GM19025 (cell line): ENCODE measurements around the gene ATRIP.

Experiments
- ATAC-seq: cut with Tn5 transposase; IDR thresholded peaks from one replicate; pipeline ENCODE4 v1.9.1; 2021; ENCODE audit warnings: mild to moderate bottlenecking, low read depth, moderate library complexity; ENCODE audit not compliant: unreplicated experiment

The ATRIP gene

GRCh38 chr3:48422681-48423080 lies 23.9 kb upstream of the ATRIP start:
- ATAC-seq, result no peak

- no peak for ATAC-seq
Observed at GRCh38 chr3:48423241-48423882, 23.2 kb upstream of the ATRIP start.

- no peak for ATAC-seq
Observed at GRCh38 chr3:48423883-48424695, 22.4 kb upstream of the ATRIP start.

GRCh38 chr3:48425281-48425812 lies 21.2 kb upstream of the ATRIP start:
- ATAC-seq, result no peak

GRCh38 chr3:48426401-48426909 lies 20.1 kb upstream of the ATRIP start:
- ATAC-seq, result no peak

GRCh38 chr3:48426944-48427629 lies 19.4 kb upstream of the ATRIP start:
- ATAC-seq, result no peak

GRCh38 chr3:48427630-48427962 lies 18.9 kb upstream of the ATRIP start:
- ATAC-seq, result no peak

- ATAC-seq, result no peak
Observed at GRCh38 chr3:48428088-48428571, 18.4 kb upstream of the ATRIP start.

- no peak for ATAC-seq
Observed at GRCh38 chr3:48428572-48429316, 17.8 kb upstream of the ATRIP start.

- no peak for ATAC-seq
Observed at GRCh38 chr3:48429317-48429959, 17.1 kb upstream of the ATRIP start.

GRCh38 chr3:48429960-48430707 lies 16.4 kb upstream of the ATRIP start, which contains the start of gene PLXNB1:
TSS of gene PLXNB1 (minus strand) at chr3:48430086. CDS start at chr3:48424611, 5,475 bp downstream.
- no peak for ATAC-seq

- no peak for ATAC-seq
Observed at GRCh38 chr3:48430708-48431101, 15.8 kb upstream of the ATRIP start.

GRCh38 chr3:48431224-48432029 lies 15.1 kb upstream of the ATRIP start:
- ATAC-seq, result no peak

GRCh38 chr3:48432411-48433371 lies 13.8 kb upstream of the ATRIP start:
- ATAC-seq, result no peak

GRCh38 chr3:48433472-48434118 lies 12.9 kb upstream of the ATRIP start:
- ATAC-seq, result no peak

GRCh38 chr3:48434591-48435222 lies 11.8 kb upstream of the ATRIP start:
- ATAC-seq, result no peak
